ENCODE results near the gene CLCN3. TPM values are rescaled to one million over a fixed set of nuclear protein-coding genes. Genes with fewer than 3 reads are reported as not detected.

CLCN3 gene
- total and polyA plus RNA-seq, 9 of the 15 experiments (the other 6 are each of a cell fraction or from before 2014, with no cell fraction given) = 12.7 to 60.6 (median 38.5) TPM

GRCh38 chr4:169603312-169603711, 17.1 kb upstream of the CLCN3 start (continued):
- no peak for TF ChIP-seq CHD7 (IDR thresholded peaks at IDR 0.05; ENCODE audit: low read depth, low read length)
- TF ChIP-seq NRF1 (conservative IDR thresholded peaks at IDR 0.05 in 1 of 2, IDR thresholded peaks at IDR 0.05 in 1 of 2) = no peak
- TF ChIP-seq NR1H2 (CRISPR knock-in tag; IDR thresholded peaks at IDR 0.05) = no peak
- no peak for TF ChIP-seq ATF7 (IDR thresholded peaks at IDR 0.05)
- TF ChIP-seq MEF2D (tag; conservative IDR thresholded peaks at IDR 0.05; ENCODE audit: low read depth) = no peak
- TF ChIP-seq PHF21A (IDR thresholded peaks at IDR 0.05; ENCODE audit: borderline replicate concordance, low read depth) = no peak
- TF ChIP-seq ZNF583 (CRISPR knock-in tag; IDR thresholded peaks at IDR 0.05) = no peak
- TF ChIP-seq TRIM25 (IDR thresholded peaks at IDR 0.05; ENCODE audit: borderline replicate concordance) = no peak
- no peak for TF ChIP-seq SRSF3 (IDR thresholded peaks at IDR 0.05; ENCODE audit: insufficient read depth, low read length)
- TF ChIP-seq HNRNPH1 (optimal IDR thresholded peaks at IDR 0.05; ENCODE audit: low read depth, low read length) = no peak
- TF ChIP-seq ZNF23 (CRISPR knock-in tag; IDR thresholded peaks at IDR 0.05) = no peak
- TF ChIP-seq ZNF507 (tag; conservative IDR thresholded peaks at IDR 0.05) = no peak
- no peak for TF ChIP-seq SUPT5H (IDR thresholded peaks at IDR 0.05)
- TF ChIP-seq SMARCC2 (IDR thresholded peaks at IDR 0.05; ENCODE audit: low read depth) = no peak
- TF ChIP-seq ZNF778 (CRISPR knock-in tag; IDR thresholded peaks at IDR 0.05) = no peak
- TF ChIP-seq NUFIP1 (IDR thresholded peaks at IDR 0.05; ENCODE audit: partially characterized antibody) = no peak

Data from K562 (cell line).